Hepatocyte (in vitro differentiated cells): Measurements from ENCODE around the gene LHX5.

Source experiments
- CTCF ChIP-seq: fragments of 200-600 bp; sonication (generic); IDR thresholded peaks from 2 replicates; pipeline ENCODE4 v1.5.1; 2016; ENCODE audit warnings: antibody characterized with exemption, mild to moderate bottlenecking; ENCODE audit not compliant: poor library complexity
- EZH2 ChIP-seq: fragments of 200-600 bp; sonication (generic); IDR thresholded peaks from 2 replicates; pipeline ENCODE4 v1.6.1; 2016; ENCODE audit warnings: antibody characterized with exemption, mild to moderate bottlenecking, borderline replicate concordance
- EZH2phosphoT487 ChIP-seq: fragments of 200-600 bp; sonication (generic); IDR thresholded peaks from one replicate; pipeline ENCODE4 v1.6.1; 2018; ENCODE audit warnings: antibody characterized with exemption, mild to moderate bottlenecking, low read depth, moderate library complexity; ENCODE audit not compliant: unreplicated experiment, severe bottlenecking

- TF ChIP-seq CTCF, result no peak
- no peak for TF ChIP-seq EZH2
- peak; percentile 78 for TF ChIP-seq EZH2phosphoT487
These were observed 5.6 kb upstream of the LHX5 start for GRCh38 chr12:113477171-113477841.
